Stimulated activated CD4-positive, alpha-beta T cell treated with anti-CD3 and anti-CD28 coated beads, Interleukin-12 subunit alpha, Interleukin-12 subunit beta, amount 100 ng/mL, for 4 hours (primary cell): ENCODE measurements around the gene ASB7.
"Not testable (repeated sequence)": the region's sequence is repeated elsewhere in the genome, so short reads cannot be mapped to it uniquely, and the experiment has no call there.

Experiments
- DNase-seq: peaks from one replicate; pipeline ENCODE4 v3.0.0-alpha.2; 2020

The ASB7 gene

DNA sequence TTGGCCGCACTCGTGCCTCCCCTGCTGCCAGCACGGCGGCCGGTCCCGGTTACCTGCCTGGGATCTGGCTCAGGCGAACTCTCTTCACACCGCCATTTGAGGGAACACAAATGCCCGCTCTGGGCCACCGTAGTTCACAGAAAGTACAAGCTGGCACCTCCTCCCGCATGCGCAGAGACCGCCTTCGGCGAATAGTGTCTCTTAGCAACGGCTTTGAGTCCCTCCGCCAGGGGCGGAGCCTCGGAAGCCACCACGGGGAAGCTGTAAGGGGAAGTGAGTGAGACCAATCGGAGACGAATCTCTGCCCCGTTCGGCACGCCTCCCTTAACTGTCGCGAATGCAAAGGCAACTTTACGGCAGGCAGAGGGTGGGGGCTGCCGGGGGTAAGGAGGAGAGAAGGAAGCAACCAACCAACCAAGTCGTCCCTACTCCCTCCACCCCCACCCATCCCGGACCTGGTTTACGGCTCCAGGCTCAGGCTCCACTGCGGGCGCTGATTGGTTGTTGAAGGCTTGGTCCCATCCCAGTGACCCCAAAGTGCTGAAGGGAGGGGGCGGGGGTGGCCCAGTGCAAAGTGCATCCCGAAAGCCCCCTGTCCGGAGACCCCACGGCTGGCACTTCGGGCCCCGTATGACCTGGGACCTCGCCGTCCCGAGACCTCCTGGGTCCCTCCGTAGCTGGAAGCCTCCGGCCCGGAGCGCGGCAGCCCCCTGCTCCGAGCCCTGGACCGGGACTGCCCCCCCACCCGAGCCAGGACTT is at the start of gene ASB7, which contains the start of gene LINS1:
Gene ASB7, plus strand, starts transcription at position 526 of the 759 bp plus-strand sequence. CDS start 9,628 bp downstream, outside the sequence.
Gene LINS1, minus strand, starts transcription at position 121 of the 759 bp plus-strand sequence. CDS start 21,342 bp downstream, outside the sequence.
- peak; percentile 99 for DNase-seq

- DNase-seq: no peak
Observed at GRCh38 chr15:100553468-100553867, 48.9 kb upstream of the ASB7 start.

DNA sequence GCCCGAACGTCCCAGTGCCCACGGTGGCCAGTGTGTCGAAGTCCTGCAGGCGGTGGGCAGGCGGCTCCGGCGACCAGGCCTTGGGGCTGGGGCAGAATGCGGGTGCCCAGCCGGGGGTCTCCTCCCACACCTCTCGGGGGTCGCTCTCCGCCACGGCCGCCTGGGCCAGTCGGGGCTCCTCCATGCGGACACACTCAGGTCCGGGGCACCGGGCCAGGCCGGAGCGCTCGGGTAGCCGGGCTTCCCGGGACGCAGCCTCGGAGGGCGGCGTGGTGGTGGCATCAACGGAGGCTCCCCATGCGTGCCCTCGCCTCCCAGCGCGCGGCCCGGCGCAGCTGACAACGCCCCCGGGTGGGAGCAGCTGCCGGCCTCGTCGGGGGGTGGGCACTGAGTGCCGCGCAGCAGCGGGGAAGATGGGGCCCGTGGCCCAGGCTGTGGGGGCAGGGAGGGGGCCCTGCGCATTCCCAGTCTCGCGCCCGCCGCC is 43.6 kb upstream of the ASB7 start:
- no peak for DNase-seq

DNA sequence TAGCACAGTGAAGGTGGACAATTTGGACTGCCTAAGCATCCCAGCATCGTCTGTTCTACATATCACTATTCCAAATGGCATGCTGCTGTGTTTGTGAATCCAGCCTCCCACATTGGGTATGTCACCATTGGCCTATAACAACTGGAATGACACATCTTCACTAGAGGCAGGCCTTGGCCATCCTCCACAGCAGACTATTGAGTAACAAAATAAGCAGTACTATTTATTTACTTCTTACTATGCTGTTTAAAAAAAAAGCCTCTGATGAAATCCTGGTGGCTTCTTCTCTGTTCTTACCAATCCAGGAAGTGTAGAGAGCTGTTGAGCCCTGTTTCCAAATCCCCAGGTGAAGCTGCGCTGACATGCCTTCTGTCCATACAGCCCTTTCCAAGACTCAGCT is 43.1 kb upstream of the ASB7 start:
- no peak for DNase-seq

- DNase-seq: no peak
Observed at GRCh38 chr15:100560323-100560722, 42.1 kb upstream of the ASB7 start.

- no peak for DNase-seq
Observed at GRCh38 chr15:100565591-100565990, 36.8 kb upstream of the ASB7 start.

DNA sequence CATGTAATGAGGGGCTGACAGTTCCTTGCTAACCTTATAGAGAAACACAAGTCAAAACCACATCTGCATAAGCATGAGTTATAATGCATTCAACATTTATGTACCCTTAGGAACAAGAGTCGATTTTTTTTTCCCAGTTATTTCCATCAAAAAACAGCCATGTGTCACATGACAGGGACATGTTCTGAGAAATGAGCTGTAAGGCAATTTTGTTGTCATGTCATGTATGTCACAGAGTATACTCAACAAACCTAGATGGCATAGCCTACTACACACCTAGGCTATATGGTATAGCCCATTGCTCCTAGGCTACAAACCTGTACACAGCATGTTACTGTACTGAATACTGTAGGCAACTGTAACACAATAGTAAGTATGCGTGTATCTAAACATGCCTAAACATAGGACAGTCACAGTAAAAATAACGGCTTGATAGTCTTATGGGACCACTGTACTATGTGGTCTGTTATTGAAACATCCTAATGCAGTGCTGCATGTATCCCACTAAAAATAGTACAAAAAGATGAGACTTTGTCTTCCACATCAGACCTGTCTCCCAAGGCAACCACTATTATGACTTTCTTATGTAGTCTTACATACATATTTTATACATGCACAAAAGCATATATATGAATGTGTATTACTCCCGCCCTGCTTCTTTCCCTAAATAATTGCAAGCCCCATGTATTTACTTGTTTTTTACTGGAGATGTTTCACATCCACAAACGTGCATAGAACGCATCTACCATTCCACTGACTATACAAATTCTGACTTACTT is 35.4 kb upstream of the ASB7 start:
- no peak for DNase-seq

GRCh38 chr15:100569391-100569790 is 33.0 kb upstream of the ASB7 start:
- DNase-seq: no peak

DNA sequence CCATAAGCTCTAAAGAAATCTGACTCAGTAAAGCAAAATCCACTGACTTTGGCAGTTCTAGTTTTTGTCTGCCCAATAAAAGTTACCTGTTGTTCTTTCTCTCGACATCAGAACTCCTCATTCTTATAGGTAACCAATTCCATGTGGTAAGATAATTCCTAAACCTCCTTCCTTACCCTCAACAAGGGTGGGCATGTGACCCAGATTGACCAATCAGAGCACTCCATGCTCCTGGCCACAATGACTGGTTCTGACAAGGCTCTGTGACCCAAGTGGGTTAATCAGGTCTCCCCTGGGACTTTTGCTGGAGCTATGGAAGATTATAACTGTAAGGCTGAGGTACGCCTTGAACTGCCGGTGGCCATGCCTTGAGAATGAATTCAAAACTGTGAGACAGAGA is 32.1 kb upstream of the ASB7 start:
- no peak for DNase-seq

- DNase-seq: no peak
Observed at GRCh38 chr15:100570735-100571313, 31.6 kb upstream of the ASB7 start.

DNA sequence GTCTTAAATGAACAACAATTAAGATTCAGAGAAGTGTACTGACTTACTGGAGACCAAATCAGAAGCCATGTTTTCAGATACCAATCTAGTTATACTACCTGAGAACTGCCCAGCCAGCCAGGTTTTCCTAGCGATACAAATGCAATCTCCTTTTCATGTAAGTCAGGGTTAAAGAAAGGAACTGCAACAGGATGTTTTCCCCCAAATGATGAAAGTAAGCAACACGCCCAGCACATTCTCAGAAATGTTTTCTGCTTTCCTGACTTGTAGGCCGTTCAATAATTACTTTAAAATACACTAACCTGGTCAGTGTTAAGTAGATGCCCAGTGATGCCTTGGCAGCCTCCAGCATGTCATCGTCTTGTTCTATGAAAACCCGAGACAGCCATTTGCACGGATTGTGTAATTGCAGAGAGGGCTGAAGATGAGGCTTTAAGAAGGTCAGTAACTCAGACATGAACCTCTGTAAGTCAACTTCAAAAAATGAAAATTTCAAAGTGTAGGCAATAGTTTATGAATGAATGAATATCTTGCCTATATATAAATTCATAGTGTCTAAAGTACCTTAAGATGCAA is 30.7 kb upstream of the ASB7 start:
- no peak for DNase-seq

DNA sequence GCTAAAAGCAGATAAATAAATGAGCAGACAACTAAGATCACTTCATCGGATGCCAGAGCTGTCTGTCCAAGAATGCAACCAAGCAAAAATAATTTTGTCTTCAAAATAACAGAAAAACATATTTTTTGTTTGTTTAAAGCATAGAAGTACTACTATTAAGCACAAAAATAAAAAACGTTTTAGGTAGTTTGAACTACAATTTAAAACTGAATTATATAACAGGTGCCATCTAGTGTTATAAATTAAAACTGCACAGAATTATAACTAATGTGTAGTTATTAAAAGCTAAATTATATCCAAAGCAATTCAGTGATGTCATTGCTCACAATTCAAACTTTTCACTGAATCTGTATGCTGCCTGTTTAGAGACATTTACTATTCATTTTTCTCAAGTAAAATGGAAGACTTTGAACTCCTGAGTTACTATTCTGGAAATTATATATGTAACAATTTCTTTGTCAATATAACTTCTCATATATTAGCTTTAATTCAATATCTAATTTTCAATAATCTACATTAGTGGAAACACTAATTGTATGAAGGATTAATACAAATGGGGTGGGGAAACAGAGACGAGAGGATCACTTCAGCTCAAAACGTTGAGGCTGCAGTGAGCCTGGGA is 29.9 kb upstream of the ASB7 start:
- DNase-seq: no peak

DNA sequence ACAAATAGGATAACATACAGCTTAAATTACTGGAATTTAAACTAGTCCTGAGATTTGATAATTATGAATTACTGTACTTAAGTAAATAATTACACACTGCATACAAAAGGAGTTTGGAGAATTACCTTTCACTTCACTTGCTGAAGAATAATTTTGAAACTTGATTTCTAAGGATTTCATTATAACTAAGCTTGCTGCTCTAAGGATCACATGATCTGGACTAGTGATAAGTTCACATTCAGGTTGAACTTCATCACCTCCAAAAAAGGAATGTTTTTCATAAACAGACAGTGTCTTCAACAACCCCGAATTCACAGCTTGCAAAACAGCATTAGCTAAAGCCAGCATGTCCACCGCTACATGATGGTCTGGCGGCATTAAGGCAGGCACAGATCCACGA is 28.9 kb upstream of the ASB7 start:
- DNase-seq: no peak

- DNase-seq: no peak
Observed at GRCh38 chr15:100580414-100580813, 22.0 kb upstream of the ASB7 start.

DNA sequence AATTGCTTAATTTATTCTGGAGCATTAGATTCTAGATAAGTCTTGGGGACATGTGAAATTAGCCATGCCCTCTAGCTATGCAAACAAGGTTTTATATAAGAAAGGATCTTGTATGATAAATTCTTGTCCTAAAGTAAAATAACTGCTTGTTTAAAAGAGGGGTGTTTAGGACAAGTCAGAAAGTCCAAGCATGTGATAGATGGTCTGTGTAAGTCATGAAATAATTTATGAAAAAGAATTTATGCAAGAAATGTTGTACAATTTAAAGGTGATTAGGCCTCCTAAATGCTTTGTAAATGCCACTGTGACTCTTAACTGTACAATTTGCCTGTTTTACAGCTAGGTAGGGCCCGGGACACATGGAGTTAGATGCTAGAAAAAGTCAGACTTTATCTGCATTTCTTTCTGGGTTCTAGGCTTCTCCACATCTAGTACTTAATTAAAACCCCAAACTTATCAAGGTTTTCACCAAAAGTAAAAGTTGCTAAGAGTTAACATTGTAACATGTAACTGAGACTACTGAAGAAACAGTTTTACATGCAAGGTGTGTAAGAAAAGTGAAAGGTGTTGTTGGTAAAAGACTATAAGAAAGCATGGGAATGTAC is 13.6 kb upstream of the ASB7 start:
- no peak for DNase-seq

GRCh38 chr15:100591163-100591562 is 11.2 kb upstream of the ASB7 start:
- DNase-seq: not testable (repeated sequence)

- DNase-seq: no peak
Observed at GRCh38 chr15:100591835-100592234, 10.6 kb upstream of the ASB7 start.

- no peak for DNase-seq
Observed at GRCh38 chr15:100592898-100593297, 9.5 kb upstream of the ASB7 start.

GRCh38 chr15:100593431-100593830 is 9.0 kb upstream of the ASB7 start:
- no peak for DNase-seq

- no peak for DNase-seq
Observed at GRCh38 chr15:100595964-100596363, 6.4 kb upstream of the ASB7 start.

DNA sequence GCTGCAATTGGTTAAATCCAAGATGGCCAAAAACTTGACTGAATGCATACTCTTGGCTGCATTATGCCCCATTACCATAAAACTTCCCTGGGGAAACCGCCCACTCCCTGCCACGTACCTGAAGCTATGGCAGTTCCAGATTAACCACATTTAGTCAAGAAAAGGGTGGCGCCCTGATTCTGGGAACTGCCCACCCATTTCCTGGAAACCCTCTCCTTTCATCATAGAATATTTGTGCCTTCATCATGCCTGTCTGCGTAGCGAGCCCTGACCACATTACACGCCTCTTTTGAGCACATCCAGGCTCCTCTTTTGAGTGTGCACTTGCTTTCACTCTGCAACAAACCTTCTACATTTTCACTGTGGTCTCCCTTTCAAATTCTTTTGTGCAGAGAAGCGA is 5.6 kb upstream of the ASB7 start:
- DNase-seq: peak; percentile 94

GRCh38 chr15:100597862-100598261 is 4.5 kb upstream of the ASB7 start:
- no peak for DNase-seq
